NCI-H82 treated with DMSO at 0.1 percent for 48 hours (cell line): ENCODE measurements around the gene PIKFYVE.
"Not testable (repeated sequence)": the region's sequence is repeated elsewhere in the genome, so short reads cannot be mapped to it uniquely, and the experiment has no call there.

Experiments used
- DNase-seq: peaks from one replicate; lab custom pipeline; 2025; ENCODE audit not compliant: unreplicated experiment; lab: John Stamatoyannopoulos, UW

PIKFYVE gene

GRCh38 chr2:208254871-208255556, 11.0 kb upstream of the PIKFYVE start, which contains the start of gene IDH1:
Gene IDH1, minus strand, starts transcription at chr2:208255071. Its CDS starts 3,520 bp downstream, at chr2:208251551.
- peak; percentile 87 for DNase-seq

GRCh38 chr2:208255557-208256106, 10.4 kb upstream of the PIKFYVE start:
- DNase-seq: no peak

GRCh38 chr2:208256192-208256782, 9.8 kb upstream of the PIKFYVE start:
- no peak for DNase-seq

GRCh38 chr2:208256849-208257813, 8.9 kb upstream of the PIKFYVE start:
- DNase-seq: not testable (repeated sequence)

GRCh38 chr2:208265371-208265800, 669 bp upstream of the PIKFYVE start:
- no peak for DNase-seq

GRCh38 chr2:208266553-208266893, 468 bp downstream of the PIKFYVE start:
- DNase-seq: no peak

- no peak for DNase-seq
Observed at GRCh38 chr2:208266936-208267335, 881 bp downstream of the PIKFYVE start.

- DNase-seq: not testable (repeated sequence)
Observed at GRCh38 chr2:208267526-208267925, 1.5 kb downstream of the PIKFYVE start.

- no peak for DNase-seq
Observed at GRCh38 chr2:208268156-208268952, 2.3 kb downstream of the PIKFYVE start.

GRCh38 chr2:208269091-208269490, 3.0 kb downstream of the PIKFYVE start:
- no peak for DNase-seq

- no peak for DNase-seq
Observed at GRCh38 chr2:208274748-208275147, 8.7 kb downstream of the PIKFYVE start.

- DNase-seq: no peak
Observed at GRCh38 chr2:208278549-208278948, 12.5 kb downstream of the PIKFYVE start.

GRCh38 chr2:208279236-208279635, 13.2 kb downstream of the PIKFYVE start:
- no peak for DNase-seq

- DNase-seq: no peak
Observed at GRCh38 chr2:208280234-208280633, 14.2 kb downstream of the PIKFYVE start.

- no peak for DNase-seq
Observed at GRCh38 chr2:208280933-208281332, 14.9 kb downstream of the PIKFYVE start.

- DNase-seq: no peak
Observed at GRCh38 chr2:208285853-208286252, 19.8 kb downstream of the PIKFYVE start.

GRCh38 chr2:208294482-208295024, 28.5 kb downstream of the PIKFYVE start:
- DNase-seq: no peak

- no peak for DNase-seq
Observed at GRCh38 chr2:208295834-208296233, 29.8 kb downstream of the PIKFYVE start.

- DNase-seq: no peak
Observed at GRCh38 chr2:208296610-208297009, 30.6 kb downstream of the PIKFYVE start.

GRCh38 chr2:208297961-208298360, 31.9 kb downstream of the PIKFYVE start:
- DNase-seq: no peak
